B cell (primary cell): ENCODE results near the gene RAI14. TPM values are rescaled to one million over a fixed set of nuclear protein-coding genes. Genes with fewer than 3 reads are reported as not detected.

Experiments used
- ATAC-seq: fragments of 200-7000 bp; cut with Tn5 transposase; one replicate; pipeline ENCODE4 v1.10.0; 2021; ENCODE audit warnings: low read depth, mild to moderate bottlenecking, moderate number of reproducible peaks, moderate library complexity
- CTCF ChIA-PET: fragments of 350-600 bp; sonication (Branson Sonifier 250); formaldehyde crosslinking; loops from one replicate; lab custom pipeline; 2021; ENCODE audit warnings: antibody characterized with exemption, inconsistent platforms; lab: Charles Lee
- POLR2A ChIA-PET: fragments of 350-600 bp; sonication (Branson Sonifier 250); formaldehyde crosslinking; loops from one replicate; lab custom pipeline; 2021; ENCODE audit warnings: antibody characterized with exemption; lab: Charles Lee
- DNase-seq: peaks from one replicate; pipeline ENCODE4 v3.0.0; 2013
- H2AFZ ChIP-seq: 2 replicates; pipeline ENCODE4 v1.6.1; 2012; ENCODE audit warnings: mild to moderate bottlenecking, low read depth, low read length; ENCODE audit not compliant: insufficient read depth, poor library complexity, severe bottlenecking
- H3K27ac ChIP-seq, 2 donors: 1 replicate in 1 of 2; 2 replicates in 1 of 2; pipeline ENCODE4 v1.5.1; 2012 to 2013; ENCODE audit warnings: low read length in 2 of 2, mild to moderate bottlenecking in 2 of 2, moderate library complexity in 1 of 2
- H3K27me3 ChIP-seq, 4 experiments: fragments of 200-600 bp in 1 of 4; sonication (generic) in 1 of 4; replicated peaks in 1 of 4; 1 replicate in 2 of 4; 2 replicates in 2 of 4; pipeline versions ENCODE4 v1.6.1 to v1.7.0; 2013 to 2016; ENCODE audit warnings: low read length in 3 of 4, mild to moderate bottlenecking in 2 of 4, mixed read lengths in 1 of 4, moderate library complexity in 1 of 4; ENCODE audit not compliant: insufficient read depth in 4 of 4, control insufficient read depth in 3 of 4; ENCODE audit errors: control extremely low read depth in 1 of 4
- H3K36me3 ChIP-seq, 2 experiments: replicated peaks in 1 of 2; 1 replicate in 1 of 2; 2 replicates in 1 of 2; pipeline versions ENCODE4 v1.6.1 to v1.7.1; 2013; ENCODE audit warnings: low read length in 1 of 2; ENCODE audit not compliant: insufficient read depth in 2 of 2, control insufficient read depth in 1 of 2; ENCODE audit errors: control extremely low read depth in 1 of 2, extremely low read depth in 1 of 2
- H3K4me1 ChIP-seq, 2 donors: fragments of 200-600 bp in 1 of 2; sonication (generic) in 1 of 2; 1 replicate in 1 of 2; 2 replicates in 1 of 2; pipeline versions ENCODE4 v1.5.1 to v1.6.1; 2013 to 2017; ENCODE audit warnings: low read length in 2 of 2; ENCODE audit not compliant: control insufficient read depth in 2 of 2, insufficient read depth in 2 of 2
- H3K4me2 ChIP-seq: replicated peaks from 2 replicates; pipeline ENCODE3; 2012; ENCODE audit warnings: mild to moderate bottlenecking, low read depth, low read length; ENCODE audit not compliant: poor library complexity, severe bottlenecking
- H3K4me3 ChIP-seq, 5 experiments: fragments of 200-600 bp in 1 of 5; sonication (generic) in 1 of 5; 1 replicate in 3 of 5; 2 replicates in 2 of 5; pipeline versions ENCODE4 v1.5.1 to v1.7.0; 2011 to 2016; ENCODE audit warnings: low read length in 4 of 5, mild to moderate bottlenecking in 4 of 5, low read depth in 2 of 5, control low read depth in 1 of 5, moderate library complexity in 1 of 5; ENCODE audit not compliant: insufficient read depth in 1 of 5; ENCODE audit errors: control extremely low read depth in 1 of 5, extremely low read depth in 1 of 5
- H3K79me2 ChIP-seq: fragments of 200-600 bp; sonication (generic); one replicate; pipeline ENCODE4 v1.6.0; 2016; ENCODE audit warnings: low read length; ENCODE audit not compliant: control insufficient read depth, insufficient read depth
- H3K9ac ChIP-seq: fragments of 200-600 bp; sonication (generic); 2 replicates; pipeline ENCODE4 v1.6.1; 2017; ENCODE audit warnings: mild to moderate bottlenecking, low read length, moderate library complexity
- H3K9me3 ChIP-seq, 3 donors: one replicate each; pipeline versions ENCODE4 v1.6.1 to v1.7.1; 2013; ENCODE audit warnings: low read length in 2 of 3; ENCODE audit not compliant: control insufficient read depth in 2 of 3, insufficient read depth in 1 of 3; ENCODE audit errors: control extremely low read depth in 1 of 3
- H4K20me1 ChIP-seq: 2 replicates; pipeline ENCODE4 v1.6.0; 2012; ENCODE audit warnings: mild to moderate bottlenecking, low read length; ENCODE audit not compliant: insufficient read depth, control insufficient read depth, poor library complexity, severe bottlenecking
- H3K27ac Mint-ChIP-seq: one replicate; pipeline ENCODE4 v1.8.0; 2021; ENCODE audit warnings: mixed read lengths
- H3K27me3 Mint-ChIP-seq: one replicate; pipeline ENCODE4 v1.8.0; 2021; ENCODE audit warnings: mixed read lengths
- H3K4me1 Mint-ChIP-seq: one replicate; pipeline ENCODE4 v1.8.0; 2021; ENCODE audit warnings: mixed read lengths
- H3K4me3 Mint-ChIP-seq: one replicate; pipeline ENCODE4 v1.8.0; 2021; ENCODE audit warnings: mixed read lengths
- H3K9me3 Mint-ChIP-seq: one replicate; pipeline ENCODE4 v1.8.0; 2022; ENCODE audit warnings: mixed read lengths; ENCODE audit not compliant: insufficient read depth
- CTCF ChIP-seq: fragments of 200-600 bp; IDR thresholded peaks from one replicate; pipeline ENCODE4 v1.8.0; 2022; ENCODE audit warnings: antibody characterized with exemption, mild to moderate bottlenecking
- EZH2 ChIP-seq: IDR thresholded peaks from 2 replicates; pipeline ENCODE4 v1.6.1; 2012; ENCODE audit warnings: borderline replicate concordance, low read depth, mild to moderate bottlenecking, moderate library complexity, low read length; ENCODE audit not compliant: insufficient read depth, poor library complexity, severe bottlenecking
- WGBS: methylation state at CpG from one replicate; pipeline ENCODE4 v1.1.5; 2013; ENCODE audit warnings: missing lambda C conversion rate; ENCODE audit not compliant: insufficient coverage; 5-methylcytosine and 5-hydroxymethylcytosine counted together
- intact Hi-C: fragments of 100-400 bp; cut with micrococcal nuclease; formaldehyde crosslinking; loops from one replicate; pipeline ENCODE4 v1.10.0; 2022
- polyA plus RNA-seq: library from polyadenylated mRNA; depleted of rRNA; stranded (reverse); fragments of >200 nt; gene quantifications from 2 replicates; pipeline ENCODE4 v1.2.3, GENCODE V29; 2012
- total RNA-seq, 2 donors: library from RNA; stranded (reverse); fragments of 120-200 nt in 1 of 2; gene quantifications; 1 replicate in 1 of 2; 2 replicates in 1 of 2; pipeline versions ENCODE4 v1.2.3 to v1.2.4, GENCODE V29; 2013 to 2022

Gene RAI14
- total and polyA plus RNA-seq, 2 donors (not counting 1 experiment from before 2014, with no cell fraction given) = 0.55 to 1.9 TPM

- ChIA-PET POLR2A (no interaction called here), CTCF (no interaction called here)
- no peak overlapping the region for H3K9ac ChIP-seq
- H4K20me1 ChIP-seq = no peaks in the 10 kb centered on the region
- 90% methylated on average over 2 of the region's 3 CpGs for WGBS
- peaks cover 4% of the 10 kb centered on the region for H3K9me3 Mint-ChIP-seq
- no peaks in the 10 kb centered on the region for H3K27me3 ChIP-seq
- no peaks in the 10 kb centered on the region for H3K4me1 ChIP-seq
- no peak for TF ChIP-seq EZH2
- no peak for TF ChIP-seq CTCF
- H2AFZ ChIP-seq = no peak overlapping the region
- H3K27ac ChIP-seq = no peak overlapping the region
- H3K4me2 ChIP-seq = no peak overlapping the region
- intact Hi-C loops = no loop called here
- no peaks in the 10 kb centered on the region for H3K4me1 Mint-ChIP-seq
- no peak overlapping the region for H3K4me3 Mint-ChIP-seq
- no peak overlapping the region for H3K4me3 ChIP-seq
- no peaks in the 10 kb centered on the region for H3K9me3 ChIP-seq
- no peak overlapping the region for H3K27ac Mint-ChIP-seq
- ATAC-seq (no peak), DNase-seq (no peak)
- no peaks in the 10 kb centered on the region for H3K27me3 Mint-ChIP-seq
- no peaks in the 10 kb centered on the region for H3K79me2 ChIP-seq
- H3K36me3 ChIP-seq = no peaks in the 10 kb centered on the region
These were observed 27.8 kb upstream of the RAI14 start for GRCh38 chr5:34628373-34628772.

GRCh38 chr5:34630596-34630995, 25.5 kb upstream of the RAI14 start:
- TF ChIP-seq CTCF (no peak), EZH2 (no peak)
- CTCF ChIA-PET = no interaction called here
- H3K9me3 ChIP-seq = no peaks in the 10 kb centered on the region

More at GRCh38 chr5:34630596-34630995, 25.5 kb upstream of the RAI14 start:
- DNase-seq = no peak
- Mint-ChIP-seq H3K27ac (no peak overlapping the region), H3K4me1 (no peaks in the 10 kb centered on the region), H3K27me3 (peaks cover 3% of the 10 kb centered on the region), H3K4me3 (no peak overlapping the region), H3K9me3 (peaks cover 4% of the 10 kb centered on the region)
- no peak for ATAC-seq
- Histone ChIP-seq H3K79me2 (no peaks in the 10 kb centered on the region), H3K4me3 (no peak overlapping the region), H3K27ac (no peak overlapping the region), H4K20me1 (no peaks in the 10 kb centered on the region), H3K4me2 (no peak overlapping the region), H2AFZ (no peak overlapping the region), H3K9ac (no peak overlapping the region), H3K4me1 (no peaks in the 10 kb centered on the region), H3K27me3 (no peaks in the 10 kb centered on the region), H3K36me3 (no peaks in the 10 kb centered on the region)
- intact Hi-C loops = no loop called here
- WGBS = no CpG with 5 or more reads among the region's 4 CpGs
- POLR2A ChIA-PET = no interaction called here
